ENCODE measurements around the gene HMGN4. TPM values are rescaled to one million over a fixed set of nuclear protein-coding genes. Genes with fewer than 3 reads are reported as not detected.
"Not testable (repeated sequence)": the region's sequence is repeated elsewhere in the genome, so short reads cannot be mapped to it uniquely, and the experiment has no call there.

Gene HMGN4
- total and polyA plus RNA-seq, 2 donors (not counting 3 experiments of a cell fraction or from before 2014, with no cell fraction given) = 13.1 to 36.9 TPM

GRCh38 chr6:26507658-26508057 lies 30.5 kb upstream of the HMGN4 start:
- no peak overlapping the region for H3K4me2 ChIP-seq (ENCODE audit: insufficient read depth, low read length)
- dilution Hi-C loops (cut with MboI; ENCODE audit: extremely low pct_ligation_motif_present, low sequenced_read_pairs) = no loop called here
- ChIA-PET POLR2A (no interaction called here), CTCF (no interaction called here)
- H3K4me1 ChIP-seq (ENCODE audit: control insufficient read depth, extremely low read depth, insufficient read depth, low read length) = no peaks in the 10 kb centered on the region
- no peak overlapping the region for H3K27ac ChIP-seq (ENCODE audit: insufficient read depth, low read depth, low read length)
- BruUV-seq (replicated peaks) = no TSS peak
- no peaks in the 10 kb centered on the region for H3K79me2 ChIP-seq (ENCODE audit: control insufficient read depth, insufficient read depth, low read length)
- H2AFZ ChIP-seq (ENCODE audit: low read depth, low read length) = no peak overlapping the region
- no peak overlapping the region for H3K4me3 ChIP-seq (replicated peaks in 1 of 3; ENCODE audit: insufficient read depth in 1 of 3, low read depth in 1 of 3, low read length in 3 of 3)
- FAIRE-seq (no peak), DNase-seq (ENCODE audit: low read depth, low spot score) (no peak)
- no peak overlapping the region for H3K9ac ChIP-seq (replicated peaks; ENCODE audit: extremely low read depth, insufficient read depth, low read length)
- no peaks in the 10 kb centered on the region for H4K20me1 ChIP-seq (replicated peaks; ENCODE audit: control insufficient read depth, extremely low read depth, insufficient read depth, low read length)
- intact Hi-C loops (cut with micrococcal nuclease) = no loop called here
- no peaks in the 10 kb centered on the region for H3K9me3 ChIP-seq (replicated peaks; ENCODE audit: control insufficient read depth, insufficient read depth, low read length)
- H3K9me1 ChIP-seq (replicated peaks; ENCODE audit: control insufficient read depth, extremely low read depth, insufficient read depth, low read length) = no peaks in the 10 kb centered on the region
- TF ChIP-seq GATA2 (IDR thresholded peaks at IDR 0.05; ENCODE audit: insufficient read depth, insufficient read length, low read depth, low read length) (no peak), POLR2AphosphoS5 (IDR thresholded peaks at IDR 0.05; ENCODE audit: insufficient read depth, low read depth, low read length) (no peak), EZH2 (IDR thresholded peaks at IDR 0.05; ENCODE audit: borderline replicate concordance, low read depth, low read length, severe bottlenecking) (no peak), MAX (IDR thresholded peaks at IDR 0.05; ENCODE audit: insufficient read depth, insufficient read length) (no peak), FOS (IDR thresholded peaks at IDR 0.05; ENCODE audit: borderline replicate concordance, insufficient read depth, low read length) (no peak), POLR2A (IDR thresholded peaks at IDR 0.05; ENCODE audit: low read depth, low read length) (no peak), MYC (IDR thresholded peaks at IDR 0.05; ENCODE audit: low read depth, low read length) (no peak), JUN (IDR thresholded peaks at IDR 0.05; ENCODE audit: borderline replicate concordance, insufficient read depth, insufficient read length, low read depth) (no peak), CTCF (IDR thresholded peaks at IDR 0.05; ENCODE audit: extremely low read depth in 1 of 2, insufficient read depth in 1 of 2, low read depth in 1 of 2, low read length in 2 of 2) (no peak)
- H3K27me3 ChIP-seq (ENCODE audit: control insufficient read depth in 2 of 2, insufficient read depth in 2 of 2, low read length in 2 of 2) = peaks cover 30 to 34% of the 10 kb centered on the region in 2 experiments
- no peaks in the 10 kb centered on the region for H3K36me3 ChIP-seq (ENCODE audit: control insufficient read depth in 2 of 2, extremely low read depth in 1 of 2, insufficient read depth in 2 of 2, low read length in 2 of 2)

- H3K79me2 ChIP-seq (ENCODE audit: control insufficient read depth, insufficient read depth, low read length); H3K4me1 ChIP-seq (ENCODE audit: control insufficient read depth, extremely low read depth, insufficient read depth, low read length); H3K9me3 ChIP-seq (replicated peaks; ENCODE audit: control insufficient read depth, insufficient read depth, low read length); dilution Hi-C loops (cut with MboI; ENCODE audit: extremely low pct_ligation_motif_present, low sequenced_read_pairs); intact Hi-C loops (cut with micrococcal nuclease); H3K4me2 ChIP-seq (ENCODE audit: insufficient read depth, low read length); DNase-seq (ENCODE audit: low read depth, low spot score); FAIRE-seq; POLR2A ChIA-PET; H3K9ac ChIP-seq (replicated peaks; ENCODE audit: extremely low read depth, insufficient read depth, low read length); H2AFZ ChIP-seq (ENCODE audit: low read depth, low read length); H4K20me1 ChIP-seq (replicated peaks; ENCODE audit: control insufficient read depth, extremely low read depth, insufficient read depth, low read length); CTCF ChIA-PET; BruUV-seq (replicated peaks); H3K9me1 ChIP-seq (replicated peaks; ENCODE audit: control insufficient read depth, extremely low read depth, insufficient read depth, low read length); H3K27ac ChIP-seq (ENCODE audit: insufficient read depth, low read depth, low read length); H3K4me3 ChIP-seq (replicated peaks in 1 of 3; ENCODE audit: insufficient read depth in 1 of 3, low read depth in 1 of 3, low read length in 3 of 3); H3K36me3 ChIP-seq (ENCODE audit: control insufficient read depth in 2 of 2, extremely low read depth in 1 of 2, insufficient read depth in 2 of 2, low read length in 2 of 2): not testable (repeated sequence)
- H3K27me3 ChIP-seq (ENCODE audit: control insufficient read depth in 2 of 2, insufficient read depth in 2 of 2, low read length in 2 of 2) = peaks cover 13% of the 10 kb centered on the region in 2 experiments
These were observed 27.1 kb upstream of the HMGN4 start for GRCh38 chr6:26511033-26511432.
